DOHH2 (cell line): ENCODE data around the gene SLC47A1.

Experiments used
- H3F3A ChIP-seq: fragments of 200-600 bp; sonication (generic), shearing (Covaris generic); 2 replicates; pipeline ENCODE4 v1.6.0; 2016; ENCODE audit warnings: antibody characterized with exemption, mild to moderate bottlenecking; ENCODE audit not compliant: control insufficient read depth, insufficient read depth
- H3K27ac ChIP-seq: fragments of 200-600 bp; sonication (generic); 2 replicates; pipeline ENCODE4 v1.5.1; 2014; ENCODE audit warnings: low read depth, mild to moderate bottlenecking, low read length, moderate library complexity
- H3K27me3 ChIP-seq: fragments of 200-600 bp; sonication (generic); 2 replicates; pipeline ENCODE4 v1.6.1; 2014; ENCODE audit warnings: mild to moderate bottlenecking, low read length, mixed read lengths; ENCODE audit not compliant: control insufficient read depth
- H3K36me3 ChIP-seq: fragments of 200-600 bp; sonication (generic); 2 replicates; pipeline ENCODE4 v1.6.1; 2014; ENCODE audit warnings: mild to moderate bottlenecking, low read length, moderate library complexity, mixed read lengths; ENCODE audit not compliant: control insufficient read depth
- H3K4me1 ChIP-seq: fragments of 200-600 bp; sonication (generic); 2 replicates; pipeline ENCODE4 v1.6.1; 2014; ENCODE audit warnings: mild to moderate bottlenecking, low read length, mixed read lengths; ENCODE audit not compliant: control insufficient read depth
- H3K4me2 ChIP-seq: fragments of 200-600 bp; sonication (generic); 2 replicates; pipeline ENCODE4 v1.6.0; 2014; ENCODE audit warnings: mild to moderate bottlenecking, low read length, moderate library complexity
- H3K4me3 ChIP-seq: fragments of 200-600 bp; sonication (generic); 2 replicates; pipeline ENCODE4 v1.5.1; 2014; ENCODE audit warnings: mild to moderate bottlenecking, low read length, mixed read lengths
- H3K79me2 ChIP-seq: fragments of 200-600 bp; sonication (generic); 2 replicates; pipeline ENCODE4 v1.6.1; 2014; ENCODE audit warnings: mild to moderate bottlenecking, low read length, mixed read lengths; ENCODE audit not compliant: control insufficient read depth
- H3K9me2 ChIP-seq: fragments of 200-600 bp; sonication (generic); replicated peaks from 2 replicates; pipeline ENCODE4 v1.6.1; 2014; ENCODE audit warnings: mild to moderate bottlenecking, low read length, mixed read lengths; ENCODE audit not compliant: control insufficient read depth
- H3K9me3 ChIP-seq: fragments of 200-600 bp; sonication (generic); 2 replicates; pipeline ENCODE4 v1.6.1; 2014; ENCODE audit warnings: antibody characterized with exemption, low read length, mixed read lengths; ENCODE audit not compliant: control insufficient read depth, insufficient read depth
- H4K20me1 ChIP-seq: fragments of 200-600 bp; sonication (generic); 2 replicates; pipeline ENCODE4 v1.6.0; 2014; ENCODE audit warnings: low read depth, mild to moderate bottlenecking, antibody characterized with exemption, low read length, moderate library complexity; ENCODE audit not compliant: control insufficient read depth, insufficient read depth
- CTCF ChIP-seq: fragments of 200-600 bp; sonication (generic); IDR thresholded peaks from one replicate; pipeline ENCODE4 v1.5.1; 2014; ENCODE audit warnings: antibody characterized with exemption, mild to moderate bottlenecking, low read depth, low read length; ENCODE audit not compliant: poor library complexity, severe bottlenecking
- EZH2phosphoT487 ChIP-seq: fragments of 200-600 bp; sonication (generic); IDR thresholded peaks from 2 replicates; pipeline ENCODE4 v1.6.1; 2017; ENCODE audit warnings: borderline replicate concordance, mild to moderate bottlenecking, antibody characterized with exemption, low read length, moderate library complexity, mixed read lengths

The SLC47A1 gene

GRCh38 chr17:19538095-19539039 is 4.7 kb downstream of the SLC47A1 start:
- Histone ChIP-seq H3K9me3 (no peaks in the 10 kb centered on the region), H3K36me3 (no peaks in the 10 kb centered on the region), H3K27ac (no peak overlapping the region), H3K9me2 (no peaks in the 10 kb centered on the region), H3K4me2 (no peak overlapping the region), H3K79me2 (no peaks in the 10 kb centered on the region), H3F3A (no peaks in the 10 kb centered on the region), H3K4me3 (no peak overlapping the region), H3K27me3 (peaks cover 12% of the 10 kb centered on the region), H3K4me1 (no peaks in the 10 kb centered on the region), H4K20me1 (no peaks in the 10 kb centered on the region)
- TF ChIP-seq EZH2phosphoT487, result no peak
- TF ChIP-seq CTCF, result no peak

GRCh38 chr17:19539040-19539399 is 5.4 kb downstream of the SLC47A1 start:
- H3K79me2 ChIP-seq, result no peaks in the 10 kb centered on the region
- no peak for TF ChIP-seq EZH2phosphoT487
- H3K4me3 ChIP-seq, result no peak overlapping the region
- H3F3A ChIP-seq, result no peaks in the 10 kb centered on the region
- H3K27me3 ChIP-seq, result peaks cover 7% of the 10 kb centered on the region
- H3K4me2 ChIP-seq, result no peak overlapping the region
- H3K9me2 ChIP-seq, result no peaks in the 10 kb centered on the region
- H4K20me1 ChIP-seq, result no peaks in the 10 kb centered on the region
- no peaks in the 10 kb centered on the region for H3K4me1 ChIP-seq
- no peaks in the 10 kb centered on the region for H3K36me3 ChIP-seq
- no peaks in the 10 kb centered on the region for H3K9me3 ChIP-seq
- no peak overlapping the region for H3K27ac ChIP-seq

- H3K79me2 ChIP-seq, result no peaks in the 10 kb centered on the region
These were observed 6.2 kb downstream of the SLC47A1 start for GRCh38 chr17:19539841-19540311.

More at GRCh38 chr17:19539841-19540311, 6.2 kb downstream of the SLC47A1 start:
- Histone ChIP-seq H3K9me2 (no peaks in the 10 kb centered on the region), H3K9me3 (no peaks in the 10 kb centered on the region), H3K36me3 (no peaks in the 10 kb centered on the region), H3K4me2 (no peak overlapping the region), H4K20me1 (no peaks in the 10 kb centered on the region), H3K27me3 (no peaks in the 10 kb centered on the region; the same call in none of the 2 replicates), H3F3A (no peaks in the 10 kb centered on the region), H3K4me3 (no peak overlapping the region), H3K4me1 (no peaks in the 10 kb centered on the region), H3K27ac (no peak overlapping the region)
- no peak for TF ChIP-seq CTCF
- TF ChIP-seq EZH2phosphoT487, result no peak
